ENCODE measurements around the gene AGAP9. TPM values are rescaled to one million over a fixed set of nuclear protein-coding genes. Genes with fewer than 3 reads are reported as not detected.
"Not testable (repeated sequence)": the region's sequence is repeated elsewhere in the genome, so short reads cannot be mapped to it uniquely, and the experiment has no call there.

AGAP9 gene
- total and polyA plus RNA-seq, 2 of the 8 experiments (the other 6 are each of a cell fraction or from before 2014, with no cell fraction given): 7.2 to 9.3 TPM

GRCh38 chr10:47553860-47554247 lies 30.4 kb upstream of the AGAP9 start:
- Histone ChIP-seq H3K9ac (replicated peaks in 1 of 4; ENCODE audit: extremely low read depth in 1 of 4, low read depth in 3 of 4, low read length in 3 of 4) (0 out of 7 replicates have a peak overlapping the region, but pooled peaks of 1 of the 4 experiments have one; percentile 32), H3K4me2 (ENCODE audit: insufficient read depth in 1 of 2, low read depth in 2 of 2, low read length in 2 of 2) (peak overlapping the region; percentile 41 to 46; a peak in 3 of 4 replicates), H3K4me3 (ENCODE audit: extremely low read depth in 1 of 4, insufficient read depth in 2 of 4, low read depth in 3 of 4, low read length in 4 of 4) (peak overlapping the region; percentile 30 to 71 (median 44); a peak in 7 of 8 replicates)
- H3K14ac ChIP-seq (ENCODE audit: insufficient read length); FAIRE-seq; H2AFZ ChIP-seq (ENCODE audit: low read length); H3K23ac ChIP-seq (ENCODE audit: insufficient read length); H4K8ac ChIP-seq (ENCODE audit: extremely low read depth, insufficient read depth, low read length); H2BK120ac ChIP-seq (replicated peaks; ENCODE audit: low read depth, low read length); POLR2A ChIA-PET (ENCODE audit: partially characterized antibody); H3K79me2 ChIP-seq (ENCODE audit: control insufficient read depth in 1 of 2, insufficient read depth in 2 of 2, low read length in 2 of 2); H3K4ac ChIP-seq (replicated peaks; ENCODE audit: insufficient read length, low read depth, low read length); H3K4me1 ChIP-seq (replicated peaks in 1 of 4; ENCODE audit: control insufficient read depth in 3 of 4, insufficient read depth in 4 of 4, low read length in 3 of 4); H3K27ac ChIP-seq (ENCODE audit: low read depth, low read length); H2BK12ac ChIP-seq (ENCODE audit: low read depth, low read length); H4K91ac ChIP-seq (replicated peaks; ENCODE audit: insufficient read length, low read length); H2BK15ac ChIP-seq (ENCODE audit: low read length); H3K36me3 ChIP-seq (ENCODE audit: control insufficient read depth in 2 of 4, insufficient read depth in 4 of 4, low read length in 3 of 4); H2BK5ac ChIP-seq (ENCODE audit: low read depth, low read length); H3K18ac ChIP-seq (ENCODE audit: extremely low read depth, low read length); H3K56ac ChIP-seq (replicated peaks; ENCODE audit: insufficient read length, low read depth, low read length); H3K27me3 ChIP-seq (replicated peaks in 1 of 4; ENCODE audit: control insufficient read depth in 3 of 4, extremely low read depth in 1 of 4, insufficient read depth in 3 of 4, low read length in 3 of 4); H3K9me3 ChIP-seq (ENCODE audit: insufficient read depth in 2 of 2, low read depth in 1 of 2, low read length in 1 of 2); H2AK5ac ChIP-seq (ENCODE audit: low read depth, low read length); DNase-seq (ENCODE audit: low read depth in 1 of 2, low spot score in 2 of 2); H3K23me2 ChIP-seq (ENCODE audit: low read depth, low read length); CTCF ChIA-PET (ENCODE audit: partially characterized antibody); H4K5ac ChIP-seq (ENCODE audit: insufficient read length, low read depth, low read length); H3K79me1 ChIP-seq (ENCODE audit: low read depth, low read length); H2BK20ac ChIP-seq (ENCODE audit: low read length); H4K20me1 ChIP-seq (replicated peaks in 1 of 2; ENCODE audit: control insufficient read depth in 1 of 2, insufficient read depth in 2 of 2, low read length in 2 of 2): not testable (repeated sequence)
- WGBS, 2 experiments (ENCODE audit: extremely low coverage in 1 of 2, insufficient coverage in 1 of 2, insufficient read length in 1 of 2, insufficient replicate concordance in 2 of 2, low coverage in 1 of 2, low lambda C conversion rate in 2 of 2, missing lambda C conversion rate in 1 of 2): 43% methylated on average over 12 of the region's 17 CpGs; no CpG with 5 or more reads in 1 of the 2 experiments
